DMS 273 treated with DMSO at 0.1 percent for 48 hours (cell line): ENCODE results near the gene PTPRT.

Source experiments
- DNase-seq: peaks from one replicate; lab custom pipeline; 2025; lab: John Stamatoyannopoulos, UW

The PTPRT gene

GRCh38 chr20:42043921-42044320 lies 1145.8 kb downstream of the PTPRT start:
- no peak for DNase-seq

DNA sequence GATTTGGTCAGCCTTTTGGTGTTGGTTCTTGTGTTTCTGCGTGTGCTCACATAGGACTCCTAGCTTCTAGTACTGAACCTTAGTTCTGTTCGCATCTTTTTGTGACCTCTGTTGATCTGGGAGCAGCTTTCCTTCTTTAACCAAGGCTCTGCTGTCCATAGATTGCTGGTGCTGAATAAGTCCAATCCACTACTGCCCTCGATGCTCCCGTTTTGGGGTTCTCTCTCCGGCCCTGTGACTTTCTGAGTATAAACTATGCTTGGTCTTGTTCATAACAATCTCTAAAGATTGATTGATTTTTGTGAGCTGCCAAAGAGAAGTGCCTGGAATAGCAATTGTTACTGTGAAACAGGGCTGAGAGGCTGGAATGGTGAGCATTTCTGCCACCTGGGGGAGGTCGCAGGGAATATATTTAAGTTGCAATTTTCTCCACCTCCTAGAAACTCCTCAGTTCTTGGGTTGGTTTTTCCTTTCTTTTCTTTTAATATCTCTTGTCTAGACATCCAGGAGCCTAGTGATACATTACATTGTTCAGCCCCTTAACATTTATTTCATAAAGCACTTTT lies 1148.6 kb downstream of the PTPRT start:
- no peak for DNase-seq

DNA sequence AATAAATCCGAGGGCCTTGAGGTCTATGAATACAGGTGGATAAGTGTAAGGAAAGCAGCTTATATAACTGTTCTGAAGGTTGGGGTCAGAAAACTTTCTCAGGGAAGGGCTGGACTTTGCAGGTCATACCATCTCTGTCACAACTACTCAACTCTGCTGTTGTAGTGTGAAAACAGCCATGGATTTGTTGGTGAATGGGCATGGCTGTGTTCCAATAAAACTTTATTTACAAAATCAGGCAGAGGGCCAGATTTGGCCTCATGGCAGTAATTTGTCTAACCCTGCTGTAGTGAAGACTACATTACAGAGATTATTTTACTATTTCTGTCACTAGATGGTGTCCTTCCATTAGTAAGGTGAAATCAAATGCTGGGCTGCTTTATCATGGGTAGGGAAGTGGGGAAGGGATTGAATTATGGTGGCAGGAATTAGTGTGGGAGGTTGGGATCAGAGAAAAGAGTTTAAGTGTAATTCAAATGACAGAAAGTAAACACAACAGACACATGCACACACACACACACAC lies 1161.9 kb downstream of the PTPRT start:
- DNase-seq, result no peak

GRCh38 chr20:42026599-42026998 lies 1163.1 kb downstream of the PTPRT start:
- no peak for DNase-seq

DNA sequence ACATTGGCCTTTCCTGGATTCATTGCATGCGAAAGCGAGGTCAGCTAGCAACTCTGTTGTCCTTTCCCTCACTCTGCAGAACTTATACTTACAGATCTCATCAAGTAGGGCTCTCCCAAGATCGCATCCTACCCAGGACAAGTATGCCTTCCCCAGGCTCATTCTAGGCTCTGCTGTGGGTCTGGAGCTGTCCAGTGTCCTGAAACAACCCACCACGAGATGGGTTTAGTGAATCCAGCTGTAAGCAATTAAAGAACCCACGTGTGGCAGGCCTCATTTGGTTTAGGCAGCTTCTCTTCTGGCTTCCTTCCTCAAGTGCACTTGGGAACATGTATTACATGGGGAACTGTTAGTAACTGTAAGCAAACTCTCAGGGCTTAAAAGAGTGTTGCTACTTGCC lies 1165.1 kb downstream of the PTPRT start:
- DNase-seq, result no peak
